Epithelial cell of esophagus (primary cell): ENCODE results near the gene PTGES.

Source experiments
- DNase-seq: peaks from one replicate; pipeline ENCODE4 v3.0.0; 2010; ENCODE audit warnings: low read depth
- H3K4me3 ChIP-seq: 2 replicates; pipeline ENCODE4 v1.5.1; 2011; ENCODE audit warnings: mild to moderate bottlenecking, low read length, control low read depth
- TF ChIP-seq, protein P1 (sequence below): IDR thresholded peaks from 2 replicates; pipeline ENCODE4 v1.5.1; 2011; ENCODE audit warnings: low read depth, mild to moderate bottlenecking, low read length, control low read depth, inconsistent platforms; ENCODE audit not compliant: insufficient read depth; ENCODE audit errors: missing control alignments

Gene PTGES

DNA sequence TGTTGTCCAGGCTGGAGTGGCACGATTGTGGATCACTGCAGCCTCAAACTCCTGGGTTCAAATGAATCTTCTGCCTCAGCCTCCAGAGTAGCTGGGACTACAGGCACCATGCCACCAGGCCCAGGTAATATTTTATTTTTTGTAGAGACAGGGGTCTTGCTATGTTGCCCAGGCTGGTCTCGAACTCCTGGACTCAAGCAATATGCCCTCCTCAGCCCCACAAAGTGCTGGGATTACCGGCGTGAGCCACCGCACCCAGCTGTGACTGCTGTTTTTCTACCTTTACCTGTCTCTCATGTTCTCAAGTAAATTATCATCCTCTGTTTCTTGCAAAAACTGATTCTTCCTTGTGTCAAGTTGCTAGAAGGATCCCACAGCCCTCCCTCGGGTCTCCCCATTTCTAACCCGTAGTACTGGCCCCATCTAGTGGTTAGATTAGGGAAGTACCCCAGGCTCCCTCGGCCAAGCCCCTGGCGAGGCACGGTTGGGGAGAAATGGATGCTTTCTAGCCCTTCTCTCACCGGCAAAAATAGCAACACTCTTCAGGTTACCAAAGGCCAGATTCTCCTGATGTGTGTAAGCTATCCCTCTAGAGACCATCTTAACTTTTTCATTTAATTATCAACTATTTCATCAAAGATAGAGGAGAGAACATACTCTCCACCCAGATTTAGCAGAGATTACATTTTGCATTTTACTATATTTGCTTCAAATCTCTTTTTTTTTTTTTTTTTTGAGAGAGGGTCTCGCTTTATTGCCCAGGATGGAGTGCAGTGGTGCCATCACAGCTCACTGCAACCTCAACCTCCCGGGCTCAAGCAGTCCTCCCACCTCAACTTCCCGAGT is 30.9 kb upstream of the PTGES start:
- DNase-seq, result peak; percentile 71
- TF ChIP-seq, protein P1, sequence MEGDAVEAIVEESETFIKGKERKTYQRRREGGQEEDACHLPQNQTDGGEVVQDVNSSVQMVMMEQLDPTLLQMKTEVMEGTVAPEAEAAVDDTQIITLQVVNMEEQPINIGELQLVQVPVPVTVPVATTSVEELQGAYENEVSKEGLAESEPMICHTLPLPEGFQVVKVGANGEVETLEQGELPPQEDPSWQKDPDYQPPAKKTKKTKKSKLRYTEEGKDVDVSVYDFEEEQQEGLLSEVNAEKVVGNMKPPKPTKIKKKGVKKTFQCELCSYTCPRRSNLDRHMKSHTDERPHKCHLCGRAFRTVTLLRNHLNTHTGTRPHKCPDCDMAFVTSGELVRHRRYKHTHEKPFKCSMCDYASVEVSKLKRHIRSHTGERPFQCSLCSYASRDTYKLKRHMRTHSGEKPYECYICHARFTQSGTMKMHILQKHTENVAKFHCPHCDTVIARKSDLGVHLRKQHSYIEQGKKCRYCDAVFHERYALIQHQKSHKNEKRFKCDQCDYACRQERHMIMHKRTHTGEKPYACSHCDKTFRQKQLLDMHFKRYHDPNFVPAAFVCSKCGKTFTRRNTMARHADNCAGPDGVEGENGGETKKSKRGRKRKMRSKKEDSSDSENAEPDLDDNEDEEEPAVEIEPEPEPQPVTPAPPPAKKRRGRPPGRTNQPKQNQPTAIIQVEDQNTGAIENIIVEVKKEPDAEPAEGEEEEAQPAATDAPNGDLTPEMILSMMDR, result peak; percentile 93
- H3K4me3 ChIP-seq, result no peak overlapping the region

DNA sequence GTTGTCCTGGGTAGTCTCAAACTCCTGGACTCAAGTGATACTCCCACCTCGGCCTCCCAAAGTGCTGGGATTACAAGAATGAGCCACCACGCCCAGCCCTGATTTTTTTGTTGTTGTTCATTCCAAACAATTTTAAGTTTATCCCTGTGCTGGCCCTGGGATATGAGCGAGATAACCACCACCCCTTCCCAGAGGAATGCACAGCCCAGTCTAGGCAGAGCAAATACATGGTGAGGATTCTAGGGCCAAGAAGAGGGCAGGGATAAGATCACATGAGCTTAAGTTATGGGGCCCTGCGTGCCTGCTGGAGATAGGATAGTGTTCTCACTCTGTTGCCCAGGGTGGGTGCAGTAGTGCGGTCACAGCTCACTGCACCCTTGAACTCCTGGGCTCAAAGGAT is 29.1 kb upstream of the PTGES start:
- DNase-seq, result no peak
- TF ChIP-seq, protein P1, result no peak
- no peak overlapping the region for H3K4me3 ChIP-seq

DNA sequence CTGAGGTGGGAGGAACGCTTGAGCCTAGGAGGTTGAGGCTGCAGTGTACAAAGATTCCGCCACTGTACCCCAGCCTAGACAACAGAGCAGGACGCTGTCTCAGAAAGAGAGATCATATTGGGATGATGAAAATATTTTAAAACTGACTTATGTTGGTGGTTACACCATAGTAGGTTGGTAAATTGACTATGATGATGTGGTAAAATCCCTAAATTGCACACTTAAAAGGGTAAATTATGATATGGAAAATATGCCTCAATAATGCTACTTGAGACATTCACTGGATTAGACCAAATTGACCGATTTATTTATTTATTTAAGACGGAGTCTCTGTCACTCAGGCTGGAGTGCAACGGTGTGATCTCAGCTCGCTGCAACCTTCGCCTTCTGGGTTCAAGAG is 28.3 kb upstream of the PTGES start:
- TF ChIP-seq, protein P1, result no peak
- H3K4me3 ChIP-seq, result no peak overlapping the region
- DNase-seq, result no peak

DNA sequence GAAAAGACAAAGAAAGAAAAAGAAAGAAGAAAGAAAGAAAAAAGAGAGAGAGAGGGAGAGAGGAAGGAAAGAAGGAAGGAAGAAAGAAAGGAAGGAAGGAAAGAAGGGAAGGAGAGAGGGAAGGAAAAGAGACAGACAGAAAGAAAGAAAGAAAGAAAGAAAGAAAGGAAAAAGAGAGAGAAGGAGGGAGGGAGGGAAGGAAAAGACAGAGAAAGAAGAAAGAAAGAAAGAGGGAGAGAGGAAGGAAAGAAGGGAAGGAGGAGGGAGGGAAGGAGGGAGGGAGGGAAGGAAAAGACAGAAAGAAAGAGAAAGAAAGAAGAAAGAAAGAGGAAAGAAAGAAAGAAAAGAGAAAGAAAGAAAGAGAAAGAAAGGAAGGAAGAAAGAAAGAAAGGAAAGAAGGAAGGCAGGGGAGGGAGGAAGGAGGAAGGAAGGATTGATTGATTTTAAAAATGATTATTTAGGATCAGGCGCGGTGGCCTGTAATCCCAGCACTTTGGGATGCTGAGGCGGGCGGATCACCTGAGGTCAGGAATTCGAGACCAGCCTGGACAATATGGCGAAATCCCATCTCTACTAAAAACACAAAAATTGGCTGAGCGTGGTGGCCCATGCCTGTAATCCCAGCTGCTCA is 26.8 kb upstream of the PTGES start:
- no peak overlapping the region for H3K4me3 ChIP-seq
- no peak for DNase-seq
- TF ChIP-seq, protein P1, result no peak

DNA sequence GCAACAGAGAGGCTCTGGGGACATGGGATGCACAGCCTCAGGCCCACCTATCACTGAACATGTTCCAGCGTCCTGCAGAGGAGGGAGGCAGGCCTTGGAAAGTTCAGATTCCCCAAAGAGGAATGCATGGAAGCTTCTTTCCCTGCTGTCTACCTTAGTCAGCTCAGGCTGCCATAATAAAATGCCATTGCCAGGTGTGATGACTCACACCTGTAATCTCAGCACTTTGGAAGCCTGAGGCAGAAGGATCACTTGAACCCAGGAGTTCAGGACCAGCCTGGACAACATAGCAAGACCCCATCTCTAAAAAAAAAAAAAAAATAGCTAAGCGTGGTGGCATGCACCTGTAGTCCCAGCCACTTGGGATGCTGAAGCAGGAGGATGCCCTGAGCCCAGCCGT is 25.6 kb upstream of the PTGES start:
- TF ChIP-seq, protein P1, result no peak
- no peak overlapping the region for H3K4me3 ChIP-seq
- DNase-seq, result peak; percentile 73

DNA sequence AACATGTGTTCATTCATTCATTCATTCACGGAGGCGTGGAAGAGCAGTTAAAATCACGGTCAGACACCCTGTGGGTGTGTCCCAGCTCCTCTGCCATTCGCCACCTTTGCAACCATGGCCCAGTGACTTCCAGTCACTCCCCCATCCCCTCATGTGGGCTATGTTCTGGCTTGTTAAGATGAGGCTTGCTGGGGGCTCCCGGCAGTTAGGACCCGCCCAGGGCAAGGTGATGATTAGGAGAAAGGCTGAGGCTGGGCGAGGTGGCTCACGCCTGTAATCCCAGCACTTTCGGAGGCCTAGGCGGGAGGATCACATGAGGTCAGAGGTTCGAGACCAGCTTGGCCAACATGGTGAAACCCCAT is 24.9 kb upstream of the PTGES start:
- TF ChIP-seq, protein P1, result no peak
- DNase-seq, result peak; percentile 27
- no peak overlapping the region for H3K4me3 ChIP-seq
